GM21723 (cell line): ENCODE results near the gene LRP1B.
"Not testable (repeated sequence)": the region's sequence is repeated elsewhere in the genome, so short reads cannot be mapped to it uniquely, and the experiment has no call there.

Source experiments
- ATAC-seq: cut with Tn5 transposase; IDR thresholded peaks from one replicate; pipeline ENCODE4 v1.9.1; 2021; ENCODE audit warnings: mild to moderate bottlenecking, moderate library complexity; ENCODE audit not compliant: unreplicated experiment

LRP1B gene

DNA sequence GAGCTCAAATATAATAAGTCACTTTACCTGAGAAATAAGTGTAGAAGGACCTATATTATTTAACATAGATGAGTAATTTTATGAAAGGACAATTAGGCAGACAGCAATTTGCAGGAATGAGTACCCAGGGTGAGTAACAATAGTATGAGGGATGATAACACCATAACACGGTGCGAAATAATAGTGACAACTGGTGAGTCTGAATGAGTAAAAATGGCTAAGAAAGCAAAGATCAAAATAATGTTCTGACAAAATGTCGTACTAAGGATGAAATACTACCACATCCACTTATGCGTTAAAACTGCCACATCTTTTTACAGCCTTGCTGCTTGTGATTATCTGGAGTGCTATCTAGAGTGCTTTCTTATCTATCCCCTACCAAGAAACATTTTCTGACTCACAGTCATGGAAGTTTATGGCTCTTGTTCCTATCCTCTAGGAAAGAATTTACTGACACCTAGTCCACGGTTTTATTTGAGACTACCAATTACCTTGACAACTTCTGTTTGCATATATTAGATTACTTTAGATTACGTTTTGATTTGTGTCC is 929.7 kb downstream of the LRP1B start:
- no peak for ATAC-seq

GRCh38 chr2:141200191-141200590 is 930.6 kb downstream of the LRP1B start:
- no peak for ATAC-seq

GRCh38 chr2:141199711-141200110 is 931.1 kb downstream of the LRP1B start:
- ATAC-seq: no peak

GRCh38 chr2:141195087-141195486 is 935.7 kb downstream of the LRP1B start:
- ATAC-seq: no peak

- ATAC-seq: no peak
These were observed 943.8 kb downstream of the LRP1B start for GRCh38 chr2:141187075-141187439.

- no peak for ATAC-seq
These were observed 944.3 kb downstream of the LRP1B start for GRCh38 chr2:141186413-141187074.

GRCh38 chr2:141182246-141182645 is 948.6 kb downstream of the LRP1B start:
- no peak for ATAC-seq

- ATAC-seq: not testable (repeated sequence)
These were observed 961.7 kb downstream of the LRP1B start for GRCh38 chr2:141169117-141169516.

DNA sequence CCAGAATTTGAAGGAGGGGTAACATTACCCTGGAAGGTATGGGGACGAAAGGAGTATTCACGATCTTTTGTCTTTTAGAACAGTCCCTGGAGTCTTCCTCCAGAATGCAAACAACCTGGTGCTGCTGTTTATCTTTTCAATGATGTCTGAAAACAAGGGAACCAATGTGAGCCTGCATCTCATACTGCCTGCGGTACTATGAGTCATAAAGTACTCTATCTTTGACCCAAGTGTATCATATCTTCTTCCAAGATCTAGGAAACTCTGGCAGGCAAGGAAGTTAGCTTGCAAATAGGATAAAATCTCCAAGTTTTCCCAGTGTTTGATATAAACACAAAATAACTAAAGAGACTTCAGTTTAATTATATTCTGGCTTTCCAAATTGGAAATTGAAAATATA is 968.5 kb downstream of the LRP1B start:
- no peak for ATAC-seq

DNA sequence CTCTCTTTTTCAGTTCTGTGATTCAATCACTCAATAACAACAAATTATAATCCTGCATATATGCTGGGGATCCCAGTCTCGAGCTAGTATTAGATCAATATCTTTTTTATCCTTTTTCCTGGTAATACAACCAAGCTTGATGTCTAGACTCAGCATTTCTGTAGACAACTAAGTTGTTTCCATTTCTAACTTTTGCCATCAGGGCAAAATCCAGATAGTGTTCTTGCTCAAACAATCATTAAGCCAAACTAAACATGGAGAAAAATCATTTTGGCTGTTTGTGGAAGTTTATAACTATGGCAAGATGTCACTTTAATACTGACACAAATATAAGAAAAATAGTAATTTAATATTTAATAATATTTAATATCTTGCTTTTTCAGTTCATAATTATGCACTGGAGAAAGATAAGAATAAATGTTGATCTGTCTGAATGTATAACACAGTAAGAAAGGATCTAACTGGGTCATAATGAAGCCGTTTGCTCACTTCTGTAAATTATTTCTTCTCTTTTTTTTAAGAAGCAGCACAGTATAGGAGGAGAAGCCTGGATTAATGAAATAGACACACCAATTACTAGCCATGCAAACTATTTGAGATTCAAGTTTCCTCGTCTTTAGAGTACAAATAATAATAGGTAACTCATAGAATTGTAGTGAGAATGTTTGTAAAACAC is 979.1 kb downstream of the LRP1B start:
- no peak for ATAC-seq

- ATAC-seq: no peak
These were observed 988.8 kb downstream of the LRP1B start for GRCh38 chr2:141142025-141142424.

DNA sequence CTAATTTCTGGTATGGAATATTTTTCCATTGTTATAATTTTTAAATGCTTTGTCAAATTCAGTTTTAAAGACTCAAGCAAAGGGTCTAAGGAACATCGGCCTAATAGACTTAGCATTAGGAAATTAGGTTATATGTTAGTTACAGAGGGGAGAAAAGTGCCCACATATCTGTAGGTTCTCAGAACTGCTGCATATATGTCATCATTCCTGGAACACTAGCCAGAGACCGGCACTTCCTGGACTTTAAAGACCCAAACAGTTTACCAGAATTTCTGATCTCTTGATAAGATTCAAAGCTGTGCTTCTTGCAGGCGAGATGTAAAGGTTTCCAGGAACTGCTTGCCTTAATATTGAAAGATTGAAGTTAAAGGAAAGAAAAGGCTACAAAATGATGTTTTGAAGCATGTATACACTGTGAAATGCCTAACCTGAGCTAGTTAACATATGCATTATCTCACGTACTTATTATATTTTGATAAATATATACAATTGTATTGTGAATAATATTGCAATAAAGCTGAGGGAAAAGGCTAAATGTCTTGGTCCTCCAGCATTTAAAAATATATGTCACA is 993.6 kb downstream of the LRP1B start:
- ATAC-seq: no peak

DNA sequence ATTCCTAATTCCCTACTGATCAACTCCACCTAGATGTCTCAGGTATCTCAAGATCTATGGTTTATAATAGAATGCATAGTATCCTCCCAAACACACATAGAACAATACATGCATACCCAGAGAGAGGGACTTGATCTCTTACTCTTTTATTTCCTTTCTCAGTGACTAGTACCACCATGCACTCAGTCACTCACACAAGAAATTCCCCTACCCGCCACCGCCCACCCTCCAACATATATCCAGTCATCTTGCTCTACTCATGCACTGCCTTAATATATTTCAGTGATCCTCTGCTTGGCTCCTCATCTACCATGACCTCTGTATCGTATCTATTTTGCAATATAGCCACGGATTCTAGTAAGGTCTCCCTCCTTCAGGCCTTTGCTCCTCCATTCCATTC is 996.9 kb downstream of the LRP1B start:
- no peak for ATAC-seq

GRCh38 chr2:141125432-141125831 is 1005.4 kb downstream of the LRP1B start:
- ATAC-seq: no peak

DNA sequence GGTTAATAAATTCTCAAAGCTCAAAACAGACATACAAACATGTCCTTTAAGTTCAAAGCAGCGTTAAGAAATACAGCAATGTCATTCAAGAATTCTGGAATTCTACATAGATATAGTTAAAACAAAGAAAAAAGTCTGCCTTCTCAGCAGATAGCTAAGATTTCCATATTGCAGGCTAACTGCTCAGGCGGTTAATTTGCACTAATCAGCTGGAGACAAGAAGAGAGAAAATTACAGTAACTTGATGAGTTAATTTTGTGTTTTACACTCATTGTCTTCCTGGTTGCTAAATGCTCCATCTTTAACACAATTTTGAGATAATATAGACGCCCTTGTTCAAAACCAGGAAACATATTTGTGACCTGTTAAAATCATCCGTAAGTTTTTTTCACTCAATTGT is 1012.0 kb downstream of the LRP1B start:
- no peak for ATAC-seq

DNA sequence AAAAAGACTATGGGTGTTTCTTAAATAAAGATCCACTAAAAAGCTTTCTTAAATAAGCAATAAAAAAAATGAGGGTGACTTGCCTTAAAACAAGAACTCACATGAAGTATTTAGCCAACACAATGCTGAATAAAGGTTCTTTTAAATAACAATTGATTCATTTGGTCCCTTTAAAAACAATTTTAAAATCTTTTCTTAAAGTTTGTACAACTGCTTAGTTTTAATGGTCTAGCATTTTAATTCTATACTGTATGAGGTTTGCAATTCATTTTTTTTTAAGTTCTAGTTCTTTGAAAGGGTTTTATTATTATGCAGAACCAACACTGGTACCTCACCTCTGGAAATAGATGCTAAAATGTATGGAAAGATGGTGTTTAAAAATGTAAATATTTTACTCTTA is 1017.5 kb downstream of the LRP1B start:
- no peak for ATAC-seq

DNA sequence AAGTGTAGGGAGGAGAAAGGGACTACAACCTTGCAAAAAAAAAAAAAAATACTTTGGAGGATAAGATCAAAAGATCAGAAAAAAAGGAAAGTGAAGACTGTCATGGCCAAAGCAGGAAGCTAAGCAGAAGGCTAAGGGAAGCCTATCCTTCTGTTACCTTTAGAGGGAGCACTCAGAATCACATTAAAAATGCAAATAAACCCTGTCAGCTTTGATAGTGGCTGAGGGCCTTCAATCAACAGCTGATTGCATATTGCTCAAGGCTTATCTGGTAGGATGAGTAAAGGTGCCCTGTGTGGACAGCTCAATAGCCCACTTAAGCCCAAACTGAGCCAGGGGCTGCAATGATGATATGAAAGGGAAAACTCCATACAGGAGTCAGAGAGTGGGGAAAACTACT is 1021.2 kb downstream of the LRP1B start:
- ATAC-seq: no peak

- ATAC-seq: no peak
These were observed 1025.1 kb downstream of the LRP1B start for GRCh38 chr2:141105763-141106162.

GRCh38 chr2:141103216-141103615 is 1027.6 kb downstream of the LRP1B start:
- ATAC-seq: no peak

DNA sequence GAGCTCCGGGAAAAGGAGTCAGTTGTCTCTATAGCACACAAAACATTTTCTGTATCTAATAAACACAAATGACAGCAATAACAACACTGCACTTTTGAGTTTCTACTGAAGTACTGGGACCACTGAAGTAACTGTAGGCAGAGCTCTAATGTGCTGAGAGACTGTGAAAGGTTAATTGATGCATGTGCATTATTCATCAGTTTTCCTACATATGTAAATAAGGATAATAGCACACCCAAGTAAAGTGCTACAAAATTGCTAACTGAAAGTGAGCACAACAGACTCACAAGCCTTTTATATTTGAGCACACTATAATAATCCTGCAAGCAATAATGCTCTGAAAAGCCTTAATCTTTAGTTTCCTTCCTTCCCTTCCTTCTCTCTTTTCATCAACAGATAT is 1051.6 kb downstream of the LRP1B start:
- no peak for ATAC-seq

DNA sequence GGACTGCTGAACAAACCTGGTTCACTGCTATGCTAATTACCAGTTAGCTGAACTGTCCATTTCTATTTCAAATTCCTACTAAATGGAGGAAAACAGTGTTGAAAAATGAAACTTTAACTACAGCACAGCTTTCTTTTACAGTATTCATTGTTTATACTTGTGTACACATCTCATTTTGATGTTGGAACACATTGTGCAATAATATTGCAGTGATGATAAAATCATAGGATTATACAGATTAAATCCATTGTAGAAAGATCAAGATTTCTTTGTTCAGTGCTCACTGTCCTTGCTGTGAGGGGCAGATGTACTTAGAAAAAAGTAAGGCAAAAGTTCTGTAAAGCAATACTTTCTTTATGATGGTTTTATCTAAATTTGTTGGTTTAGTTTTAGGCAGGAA is 1055.1 kb downstream of the LRP1B start:
- ATAC-seq: no peak

- ATAC-seq: no peak
These were observed 1062.6 kb downstream of the LRP1B start for GRCh38 chr2:141068053-141068682.
